C4-2B (cell line): Measurements from ENCODE around the gene ATP1A2.

Experiments used
- H3K27ac ChIP-seq: fragments of 450-650 bp; 2 replicates; pipeline ENCODE4 v1.5.1; 2017
- CTCF ChIP-seq: fragments of 450-650 bp; conservative IDR thresholded peaks from 2 replicates; pipeline ENCODE4 v1.5.1; 2017; ENCODE audit warnings: mild to moderate bottlenecking
- ZFX ChIP-seq: fragments of 450-650 bp; IDR thresholded peaks from 2 replicates; pipeline ENCODE4 v1.6.1; 2017

ATP1A2 gene

GRCh38 chr1:160143695-160144094, 28.1 kb downstream of the ATP1A2 start:
- TF ChIP-seq ZFX, result no peak
- no peak for TF ChIP-seq CTCF
- H3K27ac ChIP-seq, result no peak overlapping the region

GRCh38 chr1:160144921-160145320, 29.4 kb downstream of the ATP1A2 start:
- H3K27ac ChIP-seq, result no peak overlapping the region
- TF ChIP-seq CTCF (no peak), ZFX (no peak)

DNA sequence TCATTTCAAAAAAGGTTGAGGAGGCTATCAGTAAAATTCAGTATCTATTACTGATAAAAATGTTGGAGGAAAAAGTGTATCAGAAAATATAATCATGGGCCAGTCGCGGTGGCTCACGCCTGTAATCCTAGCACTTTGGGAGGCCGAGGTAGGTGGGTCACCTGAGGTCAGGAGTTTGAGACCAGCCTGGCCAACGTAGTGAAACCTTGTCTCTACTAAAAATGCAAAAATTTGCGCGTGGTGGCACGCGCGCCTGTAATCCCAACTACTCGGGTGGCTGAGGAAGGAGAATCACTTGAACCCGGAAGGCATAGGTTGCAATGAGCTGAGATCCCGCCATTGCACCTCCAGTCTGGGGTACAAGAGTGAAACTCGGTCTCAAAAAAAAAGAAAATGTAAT, 30.5 kb downstream of the ATP1A2 start:
- H3K27ac ChIP-seq, result no peak overlapping the region
- TF ChIP-seq CTCF (no peak), ZFX (no peak)

- TF ChIP-seq CTCF (no peak), ZFX (no peak)
- no peak overlapping the region for H3K27ac ChIP-seq
These were observed 32.6 kb downstream of the ATP1A2 start for GRCh38 chr1:160148121-160148520.

GRCh38 chr1:160149233-160149632, 33.7 kb downstream of the ATP1A2 start:
- TF ChIP-seq ZFX (no peak), CTCF (no peak)
- H3K27ac ChIP-seq, result no peak overlapping the region

DNA sequence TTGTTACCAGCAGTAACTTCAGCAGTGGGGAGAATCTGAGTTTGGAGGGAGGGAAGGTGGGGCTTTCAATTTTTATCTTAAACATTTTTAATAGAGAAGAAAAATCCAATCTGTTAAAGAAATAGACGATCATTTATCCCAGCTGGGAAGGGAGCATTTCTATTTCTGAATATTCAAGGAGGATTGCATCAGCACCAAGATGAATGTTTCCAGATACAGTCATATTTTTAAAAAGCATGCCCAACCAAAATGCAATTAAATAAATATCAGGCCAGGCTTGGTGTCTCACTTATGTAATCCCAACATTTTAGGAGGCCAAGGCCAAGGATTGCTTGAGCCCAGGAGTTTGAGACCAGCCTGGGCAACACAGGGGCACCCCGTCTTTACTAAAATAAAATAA, 34.2 kb downstream of the ATP1A2 start:
- no peak overlapping the region for H3K27ac ChIP-seq
- no peak for TF ChIP-seq CTCF
- TF ChIP-seq ZFX, result no peak

DNA sequence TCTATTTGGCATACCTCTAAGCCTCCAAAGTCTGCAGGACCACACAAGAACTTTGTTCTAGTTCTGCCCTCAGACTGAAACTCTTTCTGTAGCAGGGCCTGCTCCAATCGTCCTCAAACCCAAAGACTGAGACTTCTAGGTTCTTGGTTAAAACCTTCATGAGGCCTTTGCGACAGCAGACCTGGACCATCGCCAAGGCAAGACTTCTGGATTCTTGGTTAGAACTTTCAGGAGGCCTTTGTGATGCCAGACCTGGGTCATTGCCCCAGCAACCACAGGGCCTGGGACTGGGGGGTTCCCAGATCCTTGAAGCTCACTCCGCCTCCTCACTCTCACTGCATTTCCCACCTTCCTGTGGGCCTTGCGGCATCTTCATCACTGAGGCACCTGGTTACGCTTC, 35.7 kb downstream of the ATP1A2 start, which contains the start of gene ATP1A4:
ATP1A4 (plus strand) TSS at position 301 of the 400 bp plus-strand sequence. CDS start 438 bp downstream, outside the sequence.
- TF ChIP-seq ZFX (no peak), CTCF (no peak)
- H3K27ac ChIP-seq, result no peak within 1 kb of the TSS
